ENCODE measurements around the gene PUM1.
"Not testable (repeated sequence)": the region's sequence is repeated elsewhere in the genome, so short reads cannot be mapped to it uniquely, and the experiment has no call there.

PUM1 gene

DNA sequence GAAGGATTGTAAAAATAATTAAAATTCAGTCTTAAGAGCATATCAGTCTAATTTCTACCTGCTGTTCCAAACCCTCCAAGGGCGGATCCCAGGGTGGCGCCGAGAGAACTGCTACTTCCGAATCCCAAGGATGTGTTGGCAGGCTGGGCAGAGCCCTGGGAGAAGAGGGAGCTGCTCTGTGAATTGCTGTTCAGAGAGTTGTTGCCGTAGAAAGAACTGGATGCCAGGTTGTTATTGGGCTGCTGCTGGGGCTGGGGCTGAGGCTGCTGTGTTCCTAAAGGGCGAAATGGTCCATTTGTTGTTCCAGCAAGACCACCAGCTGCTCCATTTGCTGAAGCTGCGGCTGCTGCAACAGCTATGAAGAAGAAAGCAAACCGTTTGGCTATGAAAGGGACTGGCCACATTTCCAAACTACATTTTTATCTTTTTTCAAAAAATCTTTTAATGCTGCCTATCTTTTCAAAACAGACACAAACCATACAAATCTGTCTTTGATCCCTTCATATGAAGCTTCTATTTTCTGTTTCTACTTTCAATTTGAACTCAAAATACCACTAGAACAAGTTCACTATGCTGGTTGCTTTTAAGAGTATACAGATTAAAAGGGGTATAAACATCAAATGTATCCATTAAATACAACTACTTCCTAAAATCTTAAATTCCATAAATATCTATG, 99.5 kb downstream of the PUM1 start:
- DNase-seq: no peak

DNA sequence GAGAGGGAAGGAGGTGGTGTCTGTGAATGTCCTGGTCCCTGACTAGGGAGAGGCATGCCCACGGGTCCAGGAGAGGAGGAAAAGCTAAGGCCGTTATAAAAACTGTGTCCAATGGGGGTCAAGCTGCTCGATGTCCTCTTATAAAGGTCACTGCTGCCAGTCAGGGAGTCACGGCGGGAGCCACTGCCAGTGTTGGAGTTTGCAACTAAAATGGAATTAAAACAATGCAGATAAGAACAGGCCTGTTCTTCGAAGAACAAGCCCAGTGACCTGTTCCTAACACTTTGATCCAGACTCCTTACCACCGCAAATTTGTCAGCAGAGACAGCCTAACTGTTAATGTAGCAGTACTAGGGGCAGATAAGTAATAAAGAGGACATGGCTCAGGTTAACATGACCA, 100.8 kb downstream of the PUM1 start:
- DNase-seq: no peak

DNA sequence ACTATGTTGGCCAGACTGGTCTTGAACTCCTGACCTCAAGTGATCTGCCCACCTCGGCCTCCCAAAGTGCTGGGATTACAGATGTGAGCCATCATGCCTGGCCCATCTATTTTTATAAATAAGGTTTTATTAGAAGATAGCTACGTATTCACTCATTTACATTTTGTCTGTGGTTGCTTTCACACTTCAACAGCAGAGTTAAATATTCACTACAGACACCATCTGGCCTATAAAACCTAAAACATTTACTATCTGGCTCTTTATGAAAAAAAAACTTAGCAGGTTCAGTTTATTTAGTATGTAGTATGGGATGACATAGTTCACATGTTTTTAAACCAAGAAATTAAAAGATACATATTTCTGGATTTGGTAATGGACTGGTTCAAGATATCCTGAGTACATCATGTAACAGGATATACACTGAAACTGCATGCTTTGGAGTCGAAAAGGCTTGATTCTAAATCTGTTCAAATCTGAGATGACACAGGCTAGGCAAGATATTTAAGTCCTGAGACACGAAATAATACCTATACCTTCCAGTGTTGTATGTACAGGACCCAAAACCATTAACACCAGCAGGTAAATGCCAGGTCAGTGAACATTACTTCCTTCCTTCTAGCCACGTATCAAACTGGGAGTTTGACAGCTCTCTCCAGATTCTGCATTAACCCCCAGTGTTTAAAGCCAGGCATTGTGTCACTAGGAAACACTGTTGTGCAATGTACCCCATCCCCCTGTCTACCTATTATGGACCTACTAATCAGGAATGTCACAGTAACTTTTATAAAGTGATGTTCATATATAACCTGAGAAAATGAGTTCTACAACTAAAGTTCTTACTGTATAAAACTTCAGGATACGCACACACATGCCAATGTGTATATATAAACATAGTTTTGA, 102.7 kb downstream of the PUM1 start:
- DNase-seq: no peak

DNA sequence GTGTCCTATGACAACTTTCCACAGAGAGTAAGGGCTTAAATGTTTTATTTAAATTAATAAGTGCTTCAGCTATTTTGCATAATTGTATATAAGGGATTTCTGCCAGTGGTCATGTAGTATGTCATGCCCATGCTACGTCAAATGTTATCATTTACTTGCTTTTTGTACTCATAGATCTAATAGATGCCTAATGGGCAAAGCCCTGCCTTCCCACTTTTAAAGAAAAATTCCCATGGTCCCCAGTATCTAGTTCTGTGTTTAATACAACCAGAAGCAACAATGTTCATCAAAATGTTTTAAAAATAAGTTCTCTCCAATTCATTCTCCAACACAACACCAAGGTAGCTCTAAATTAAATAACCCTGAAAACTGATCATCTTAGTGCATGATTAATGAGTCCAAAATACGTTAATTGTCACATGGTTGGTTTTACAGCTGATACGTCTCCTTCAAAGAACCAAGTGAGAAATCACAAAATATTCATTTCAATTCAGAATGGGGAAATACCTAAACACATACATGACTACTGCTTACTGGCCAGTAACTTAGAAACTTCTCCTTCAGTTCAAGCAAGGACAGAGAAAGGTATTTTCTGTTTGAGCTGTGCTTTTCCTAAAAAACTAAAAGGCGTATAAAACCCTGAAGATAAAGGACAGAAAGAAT, 107.8 kb downstream of the PUM1 start:
- DNase-seq: no peak

DNA sequence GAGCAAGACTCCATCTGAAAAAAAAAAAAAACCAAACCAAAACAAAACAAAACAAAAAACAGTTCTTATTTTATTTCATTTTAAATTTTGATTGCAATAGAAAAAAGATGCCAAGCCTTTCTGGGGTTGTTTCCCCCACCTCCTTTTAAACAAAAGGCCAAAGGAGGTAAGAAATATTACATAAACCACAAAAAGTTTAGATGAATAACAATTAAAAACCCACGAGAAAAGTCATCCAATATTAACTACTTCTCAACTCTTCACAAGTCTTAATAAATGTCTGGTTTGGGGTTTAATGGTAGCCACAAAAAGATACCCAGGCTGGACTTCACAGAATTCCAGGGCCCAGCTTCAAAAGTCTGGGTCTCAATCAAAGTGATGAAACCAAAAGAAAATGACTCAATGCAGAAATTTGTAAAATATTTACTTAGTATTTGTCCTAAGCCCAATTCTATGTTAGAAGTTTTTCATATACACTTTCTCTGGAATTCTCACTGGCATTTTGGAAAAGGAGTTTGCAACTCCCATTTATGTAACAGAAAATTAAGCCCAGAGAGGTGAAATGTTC, 110.0 kb downstream of the PUM1 start:
- no peak for DNase-seq

DNA sequence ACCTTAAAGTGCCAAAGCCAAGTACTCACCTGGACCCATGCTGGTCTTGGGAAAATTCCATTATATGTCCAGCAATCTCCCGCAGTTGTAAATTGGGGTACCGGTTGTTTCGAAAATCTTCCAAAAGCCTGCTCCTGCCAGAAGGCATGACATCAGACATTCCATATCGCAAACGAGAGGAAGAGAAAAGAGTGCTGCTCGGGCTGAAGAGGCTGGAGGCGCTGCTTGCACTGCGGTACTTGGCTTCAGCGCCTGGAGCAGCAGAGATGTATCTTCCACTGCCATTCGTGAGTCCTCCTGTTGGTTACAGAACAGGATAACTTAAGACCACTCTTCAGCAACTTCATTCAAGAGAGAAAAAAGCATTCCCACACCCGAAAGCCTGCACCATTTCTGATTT, 111.8 kb downstream of the PUM1 start:
- no peak for DNase-seq

DNA sequence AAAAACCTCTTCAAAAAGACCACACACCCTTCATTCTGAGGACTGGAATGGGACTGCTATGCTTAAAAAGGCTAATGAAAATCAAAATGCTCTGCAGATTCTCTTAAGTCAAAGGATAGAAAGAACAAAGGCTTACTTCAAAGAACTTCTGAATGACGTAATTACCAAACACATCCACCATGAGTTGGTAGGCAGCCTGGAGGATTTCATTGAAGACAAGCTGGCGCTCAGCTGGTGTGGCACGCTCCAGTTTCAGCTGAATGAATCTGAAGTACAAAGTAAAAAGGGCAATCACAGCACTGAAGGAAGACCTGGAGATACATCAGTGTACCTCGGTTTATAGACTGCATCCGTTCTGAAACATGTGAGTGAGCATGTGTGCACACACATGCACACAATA, 113.4 kb downstream of the PUM1 start:
- no peak for DNase-seq

DNA sequence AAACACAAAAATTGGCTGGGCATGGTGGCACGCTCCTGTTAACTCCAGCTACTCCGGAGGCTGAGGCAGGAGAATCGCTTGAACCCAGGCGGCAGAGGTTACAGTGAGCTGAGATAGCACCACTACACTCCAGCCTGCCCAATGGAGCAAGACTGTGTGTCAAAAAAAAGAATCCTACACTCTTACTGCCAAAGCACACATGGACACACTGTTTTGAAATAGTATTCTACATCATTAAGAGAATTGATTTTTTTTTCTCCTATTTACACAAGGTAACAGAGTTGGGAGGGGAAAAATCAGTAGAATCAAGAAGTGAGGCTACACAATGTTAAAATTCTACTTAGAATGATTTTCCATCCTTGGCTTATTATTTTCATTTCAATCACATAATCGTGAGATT, 114.8 kb downstream of the PUM1 start:
- no peak for DNase-seq

DNA sequence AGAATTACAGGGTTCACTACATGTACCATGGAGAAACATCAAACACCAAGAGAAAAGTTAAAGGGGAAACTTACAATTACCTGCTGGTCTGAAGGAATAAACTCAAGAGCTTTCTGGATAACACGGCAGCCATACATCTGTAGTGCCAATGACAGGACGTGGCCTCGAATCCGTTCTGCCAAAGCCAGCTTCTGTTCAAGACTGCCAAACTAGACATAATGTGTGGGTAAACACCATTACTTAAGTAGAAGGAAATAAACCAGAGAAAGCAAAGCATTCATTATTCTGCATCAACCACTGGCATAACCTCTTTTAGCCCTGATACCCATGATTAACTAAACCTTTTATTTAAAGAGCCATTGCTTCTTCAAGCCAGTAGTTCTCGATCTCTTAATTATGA, 115.5 kb downstream of the PUM1 start:
- DNase-seq: no peak

DNA sequence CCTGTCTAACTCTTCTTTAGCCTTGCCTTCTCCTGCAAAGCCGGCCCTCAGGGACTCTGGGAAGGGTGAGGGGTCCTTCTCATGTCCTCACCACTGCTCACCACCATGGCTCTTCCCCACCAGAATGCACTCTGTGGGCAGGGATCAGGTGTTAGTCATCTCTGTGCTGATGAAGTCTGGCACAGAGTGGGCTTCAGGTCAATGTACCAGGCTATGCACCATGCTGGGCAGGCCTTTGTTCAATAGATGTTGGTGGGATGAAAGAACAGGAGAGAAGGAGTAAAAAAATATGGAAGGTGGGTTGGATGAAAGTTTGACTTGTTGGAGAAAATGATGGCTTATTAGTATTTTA, 116.1 kb downstream of the PUM1 start:
- DNase-seq: not testable (repeated sequence)

DNA sequence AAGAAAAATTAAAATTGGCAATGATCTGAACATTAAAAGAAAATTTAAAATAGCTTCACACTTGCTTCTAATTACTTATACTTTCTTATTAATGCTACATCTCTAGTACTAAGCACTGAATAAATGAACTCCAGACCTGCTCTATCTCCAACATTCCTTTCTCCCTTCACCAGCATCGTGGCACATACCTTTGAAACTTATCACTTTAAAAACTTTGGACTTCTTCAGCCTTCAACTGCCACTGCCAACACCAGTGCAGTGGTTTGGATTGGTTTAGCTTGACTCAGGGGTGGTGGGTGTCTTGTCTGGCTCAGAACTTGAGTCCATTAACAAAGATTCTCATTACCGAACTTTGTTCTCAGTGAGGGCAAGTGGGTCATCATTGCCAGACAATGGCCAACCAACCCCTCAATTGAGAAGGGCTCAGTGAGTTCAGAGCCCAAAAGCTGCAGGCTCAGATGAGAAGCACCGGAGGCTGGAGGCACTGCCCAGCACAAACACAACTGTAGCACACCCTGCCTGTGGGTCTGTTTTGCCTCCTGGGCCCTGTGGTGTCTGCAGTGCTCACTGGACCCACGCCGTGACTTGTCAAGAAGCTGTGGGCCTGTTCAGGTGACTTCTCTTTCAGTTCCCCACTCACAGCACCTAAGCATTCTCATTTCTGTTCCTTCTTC, 116.6 kb downstream of the PUM1 start:
- not testable (repeated sequence) for DNase-seq

DNA sequence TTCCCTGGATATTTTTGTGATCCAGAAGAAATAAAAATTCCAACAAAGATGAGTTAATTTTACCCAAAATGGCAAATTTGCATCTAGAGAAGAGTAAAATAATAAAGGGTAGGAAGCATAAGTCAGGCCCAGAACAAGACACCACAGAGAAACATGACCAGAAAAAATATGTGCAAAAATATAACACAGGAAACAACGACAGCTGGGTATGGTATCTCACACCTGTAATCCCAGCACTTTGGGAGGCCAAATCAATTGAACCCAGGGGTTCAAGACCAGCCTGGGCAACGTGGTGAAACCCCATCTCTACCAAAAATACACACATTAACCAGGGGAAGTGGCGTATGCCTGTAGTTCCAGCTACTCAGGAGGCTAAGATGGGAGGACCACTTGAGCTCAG, 117.2 kb downstream of the PUM1 start:
- no peak for DNase-seq

DNA sequence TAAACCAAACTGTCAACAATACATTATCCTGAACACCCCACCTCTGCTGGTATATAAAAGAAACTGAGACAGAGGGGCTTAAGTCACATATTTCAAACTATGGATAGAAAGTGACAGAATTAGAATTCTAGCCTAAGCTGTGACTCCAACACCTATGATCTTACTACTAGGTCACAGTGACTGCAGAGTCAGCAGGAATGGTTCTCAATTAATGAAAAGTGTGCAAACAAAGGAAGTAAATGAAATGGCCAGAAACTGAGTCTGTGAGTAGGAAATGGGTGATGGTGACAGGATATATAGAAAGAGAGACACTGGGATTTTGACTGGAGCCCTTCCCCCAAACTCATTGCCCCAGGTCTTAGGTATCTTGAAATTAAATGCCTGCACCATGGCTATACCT, 118.3 kb downstream of the PUM1 start:
- no peak for DNase-seq

DNA sequence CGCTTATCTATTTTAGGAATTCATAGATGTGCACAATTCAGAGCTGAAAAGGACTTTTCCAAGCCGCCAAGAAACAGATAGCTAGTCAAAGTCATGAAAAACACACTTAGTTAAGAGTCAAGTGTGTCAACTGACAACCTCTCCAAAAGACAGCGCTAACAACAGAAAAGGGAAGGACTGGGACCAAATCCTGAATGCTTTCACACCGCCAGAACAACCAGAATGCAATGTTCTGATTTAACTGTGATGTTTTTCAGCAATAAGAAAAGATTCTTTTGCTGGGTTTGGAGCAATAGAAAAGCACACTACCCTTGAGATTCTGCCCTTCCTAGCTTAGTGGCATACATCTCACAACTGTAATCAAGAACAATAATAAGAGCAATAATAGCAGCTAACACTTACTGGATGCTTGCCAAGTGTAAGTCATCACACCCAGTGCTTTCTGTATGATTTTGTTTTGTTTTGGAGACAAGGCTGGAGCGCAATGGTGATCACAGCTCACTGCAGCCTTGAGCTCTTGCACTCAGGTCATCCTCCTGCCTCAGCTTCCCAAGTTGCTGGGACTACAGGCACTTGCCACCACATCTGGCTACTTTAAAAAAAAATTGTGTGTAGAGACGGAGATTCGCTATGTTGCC, 123.1 kb downstream of the PUM1 start:
- DNase-seq: no peak

DNA sequence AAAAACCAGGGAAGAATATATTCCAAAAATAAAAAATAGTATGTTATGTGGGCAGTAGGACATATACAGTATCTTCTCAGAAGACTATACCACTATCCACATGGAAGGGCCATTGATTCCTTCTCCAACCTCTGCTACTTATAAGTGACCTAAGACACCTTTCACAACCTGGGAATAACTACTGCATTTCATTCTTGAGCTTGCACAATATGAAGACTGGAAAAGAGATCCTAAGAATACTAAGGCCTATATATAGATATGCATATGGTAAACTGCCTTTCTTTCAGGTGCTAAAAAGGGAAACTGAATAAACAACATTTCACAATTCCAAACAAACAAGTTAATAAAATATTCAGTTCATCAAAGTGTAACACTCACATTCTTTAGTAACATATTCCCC, 125.0 kb downstream of the PUM1 start:
- DNase-seq: no peak

DNA sequence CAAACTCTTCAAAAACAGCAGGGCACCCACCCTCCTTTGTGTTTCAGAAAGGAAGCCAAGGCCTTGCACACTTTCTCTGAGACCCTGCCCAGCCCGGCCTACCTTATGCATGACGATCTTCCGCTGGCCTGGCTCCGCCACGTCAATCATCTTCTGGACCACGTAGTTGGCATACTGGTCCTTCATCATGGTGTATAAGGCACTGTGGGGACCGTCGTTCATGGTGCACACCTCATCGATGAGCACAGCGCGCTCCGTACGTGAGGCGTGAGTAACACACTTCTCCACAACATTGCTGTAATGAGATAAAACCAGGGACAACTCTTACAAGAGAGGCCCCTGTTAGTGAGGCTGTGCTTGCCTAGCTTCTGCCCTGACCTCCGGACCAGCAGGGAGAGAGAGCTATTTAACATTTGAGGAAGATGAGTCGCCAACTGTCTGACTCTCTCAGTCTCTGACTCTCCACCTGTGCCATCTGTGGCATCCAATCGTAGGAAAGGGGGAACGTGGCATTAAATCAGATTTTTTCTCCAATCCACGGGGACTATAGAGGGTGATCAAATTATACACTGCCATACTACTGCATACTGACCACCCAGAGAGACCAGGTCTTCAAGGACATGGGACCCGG, 128.9 kb downstream of the PUM1 start:
- DNase-seq: no peak

DNA sequence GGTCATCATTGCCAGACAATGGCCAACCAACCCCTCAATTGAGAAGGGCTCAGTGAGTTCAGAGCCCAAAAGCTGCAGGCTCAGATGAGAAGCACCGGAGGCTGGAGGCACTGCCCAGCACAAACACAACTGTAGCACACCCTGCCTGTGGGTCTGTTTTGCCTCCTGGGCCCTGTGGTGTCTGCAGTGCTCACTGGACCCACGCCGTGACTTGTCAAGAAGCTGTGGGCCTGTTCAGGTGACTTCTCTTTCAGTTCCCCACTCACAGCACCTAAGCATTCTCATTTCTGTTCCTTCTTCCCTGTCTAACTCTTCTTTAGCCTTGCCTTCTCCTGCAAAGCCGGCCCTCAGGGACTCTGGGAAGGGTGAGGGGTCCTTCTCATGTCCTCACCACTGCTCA, 129.8 kb downstream of the PUM1 start:
- not testable (repeated sequence) for DNase-seq

DNA sequence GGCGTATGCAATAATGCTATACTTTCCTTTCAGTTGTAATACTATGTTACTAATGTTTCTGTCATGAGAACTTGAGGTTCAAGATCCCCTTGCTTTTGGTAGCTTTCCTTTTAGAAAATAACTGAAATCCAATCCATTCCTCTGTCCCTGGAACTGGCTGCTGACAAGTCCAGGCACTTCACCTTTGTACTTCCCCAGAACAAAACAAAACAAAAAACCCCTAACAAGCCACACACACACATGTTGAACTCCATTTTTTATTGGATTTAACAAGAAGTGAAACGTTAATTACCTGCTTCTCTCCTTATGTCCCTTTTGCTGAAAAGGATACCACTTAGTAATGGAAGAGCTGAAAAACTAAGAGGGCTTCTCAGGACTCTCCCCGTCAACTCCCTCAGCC, 130.9 kb downstream of the PUM1 start:
- DNase-seq: no peak

DNA sequence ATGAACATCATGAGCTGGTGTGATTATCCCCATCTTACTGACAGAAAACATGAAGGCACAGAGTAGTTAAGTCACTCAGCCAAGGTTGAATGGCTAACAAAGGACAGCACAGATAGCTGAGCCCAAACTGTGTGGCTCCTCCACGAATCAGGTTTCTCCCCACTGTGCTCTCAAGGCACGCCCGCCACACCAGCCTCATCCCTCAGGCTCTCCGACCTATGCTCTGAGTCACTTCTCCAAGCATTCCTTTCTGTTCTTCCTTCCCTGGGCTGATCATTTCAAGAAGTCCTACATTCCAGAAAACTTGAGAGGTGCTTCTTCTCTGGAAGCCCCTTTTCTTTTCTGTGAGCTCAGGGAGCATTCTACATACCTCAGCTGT, 131.7 kb downstream of the PUM1 start:
- no peak for DNase-seq

DNA sequence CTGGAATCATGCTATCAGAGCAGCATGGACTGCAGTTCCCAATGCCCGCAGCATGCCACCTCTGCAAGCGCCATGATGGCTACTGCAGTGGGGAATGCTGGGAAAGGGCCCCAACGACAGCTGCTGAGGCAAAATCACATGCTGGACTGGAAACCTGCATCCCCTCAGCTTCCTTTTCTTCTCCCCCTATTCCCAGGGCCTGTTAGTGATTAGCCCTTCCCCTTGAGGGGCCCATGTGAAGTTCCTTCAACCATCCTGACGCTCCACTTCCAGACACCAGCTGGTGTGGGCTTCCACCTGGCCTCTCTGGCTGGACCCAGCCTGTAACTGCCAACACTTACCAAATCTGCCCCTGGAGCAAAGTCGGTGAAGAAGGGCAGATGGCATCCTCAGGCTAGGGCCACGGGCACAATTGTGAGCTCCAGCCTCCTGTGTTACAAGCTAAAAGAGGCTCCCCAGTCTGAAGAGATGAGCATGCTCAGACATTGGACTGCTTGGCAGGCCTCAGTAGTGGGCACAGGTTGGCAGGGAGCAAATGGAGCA, 134.8 kb downstream of the PUM1 start:
- DNase-seq: no peak

DNA sequence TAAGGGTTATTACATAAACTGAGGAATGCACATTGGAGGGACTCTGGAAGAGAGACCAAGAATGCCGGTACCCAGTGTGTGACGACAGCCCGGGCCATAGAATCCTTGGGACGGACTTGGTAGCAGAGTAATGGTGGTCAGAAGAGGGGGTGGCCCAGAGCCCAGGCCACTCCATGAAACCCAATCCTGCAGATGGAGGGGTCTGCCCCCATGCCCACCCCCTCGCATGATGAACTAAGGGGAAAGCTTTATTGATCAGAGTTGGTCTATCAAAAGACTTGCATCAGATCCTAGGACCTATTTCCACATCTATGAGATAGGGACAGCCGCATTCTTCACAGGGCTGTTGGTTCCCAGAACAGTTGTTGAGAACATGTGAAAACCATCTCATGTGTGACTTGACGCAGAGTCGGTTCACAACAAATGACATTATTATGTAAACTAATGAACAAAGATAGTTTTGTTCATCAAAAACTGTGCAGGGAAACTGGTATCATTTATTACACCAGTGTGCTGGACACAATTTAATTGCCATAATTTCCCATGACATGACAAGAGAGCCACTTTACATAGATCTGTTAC, 135.5 kb downstream of the PUM1 start:
- DNase-seq: no peak

Measured in right kidney (tissue), 1 donor.